Liver (tissue), 9 donors: ENCODE results near the gene RCAN3. TPM values are rescaled to one million over a fixed set of nuclear protein-coding genes. Genes with fewer than 3 reads are reported as not detected.

Experiments
- DNase-seq: peaks from one replicate; pipeline ENCODE4 v3.0.0-alpha.2; 2017; ENCODE audit warnings: low spot score
- H3K27ac ChIP-seq, 2 donors: one replicate each; pipeline ENCODE4 v1.7.0; 2013; ENCODE audit warnings: inconsistent platforms in 2 of 2, low read length in 2 of 2, control low read depth in 1 of 2, low read depth in 1 of 2, mild to moderate bottlenecking in 1 of 2
- H3K27me3 ChIP-seq, 4 donors: one replicate each; pipeline versions ENCODE4 v1.6.1 to v1.7.0; 2013; ENCODE audit warnings: low read length in 3 of 4, inconsistent platforms in 1 of 4, mild to moderate bottlenecking in 1 of 4, moderate library complexity in 1 of 4; ENCODE audit not compliant: control insufficient read depth in 4 of 4, insufficient read depth in 4 of 4
- H3K36me3 ChIP-seq, 4 donors: one replicate each; pipeline versions ENCODE4 v1.6.1 to v1.7.0; 2013; ENCODE audit warnings: low read length in 3 of 4, mild to moderate bottlenecking in 3 of 4, low read depth in 1 of 4, moderate library complexity in 1 of 4; ENCODE audit not compliant: control insufficient read depth in 4 of 4, insufficient read depth in 3 of 4
- H3K4me1 ChIP-seq, 4 donors: one replicate each; pipeline versions ENCODE4 v1.6.1 to v1.7.0; 2013; ENCODE audit warnings: low read length in 3 of 4, mild to moderate bottlenecking in 3 of 4, moderate library complexity in 1 of 4; ENCODE audit not compliant: control insufficient read depth in 4 of 4, insufficient read depth in 4 of 4
- H3K4me3 ChIP-seq, 3 donors: one replicate each; pipeline versions ENCODE4 v1.6.1 to v1.7.0; 2013; ENCODE audit warnings: low read length in 3 of 3, control low read depth in 1 of 3, low read depth in 1 of 3, mild to moderate bottlenecking in 1 of 3
- H3K9ac ChIP-seq, 2 donors: one replicate each; pipeline ENCODE4 v1.7.0; 2013; ENCODE audit warnings: low read length in 2 of 2, mild to moderate bottlenecking in 2 of 2, moderate library complexity in 2 of 2, control low read depth in 1 of 2, low read depth in 1 of 2
- H3K9me3 ChIP-seq, 4 donors: one replicate each; pipeline versions ENCODE4 v1.6.1 to v1.7.0; 2013; ENCODE audit warnings: low read length in 3 of 4; ENCODE audit not compliant: control insufficient read depth in 4 of 4
- ATF3 ChIP-seq: IDR thresholded peaks from 2 replicates; pipeline ENCODE4 v1.6.1; 2016; ENCODE audit warnings: antibody characterized with exemption
- CTCF ChIP-seq: fragments of 150-350 bp; IDR thresholded peaks from 2 replicates; pipeline ENCODE4 v1.5.1; 2017; ENCODE audit warnings: improper control_type of control experiment, low read depth, low read length; ENCODE audit not compliant: missing input control
- EGR1 ChIP-seq, 2 donors: IDR thresholded peaks; 2 replicates each; pipeline ENCODE4 v1.6.1; 2016 to 2018; ENCODE audit warnings: antibody characterized with exemption in 2 of 2, low read depth in 2 of 2
- FOXA1 ChIP-seq: IDR thresholded peaks from 2 replicates; pipeline ENCODE4 v1.6.1; 2016; ENCODE audit warnings: antibody characterized with exemption
- FOXA2 ChIP-seq: IDR thresholded peaks from 2 replicates; pipeline ENCODE4 v1.6.1; 2016; ENCODE audit warnings: antibody characterized with exemption
- GABPA ChIP-seq, 2 donors: IDR thresholded peaks in 1 of 2; conservative IDR thresholded peaks in 1 of 2; 2 replicates each; pipeline ENCODE4 v1.6.1; 2016; ENCODE audit warnings: antibody characterized with exemption in 2 of 2, mild to moderate bottlenecking in 1 of 2, moderate library complexity in 1 of 2
- HNF4G ChIP-seq: IDR thresholded peaks from 2 replicates; pipeline ENCODE4 v1.6.1; 2016; ENCODE audit warnings: antibody characterized with exemption
- JUND ChIP-seq, 2 donors: IDR thresholded peaks; 2 replicates each; pipeline ENCODE4 v1.6.1; 2016; ENCODE audit warnings: antibody characterized with exemption in 2 of 2
- MAX ChIP-seq: IDR thresholded peaks from 2 replicates; pipeline ENCODE4 v1.6.1; 2016; ENCODE audit warnings: antibody characterized with exemption
- NR2F2 ChIP-seq: IDR thresholded peaks from 2 replicates; pipeline ENCODE4 v1.6.1; 2016; ENCODE audit warnings: antibody characterized with exemption
- RAD21 ChIP-seq, 2 donors: IDR thresholded peaks; 2 replicates each; pipeline ENCODE4 v1.6.1; 2016; ENCODE audit warnings: antibody characterized with exemption in 2 of 2, mild to moderate bottlenecking in 2 of 2
- RXRA ChIP-seq, 2 donors: IDR thresholded peaks; 2 replicates each; pipeline ENCODE4 v1.6.1; 2017 to 2018; ENCODE audit warnings: antibody characterized with exemption in 2 of 2, mild to moderate bottlenecking in 1 of 2
- SP1 ChIP-seq: IDR thresholded peaks from 2 replicates; pipeline ENCODE4 v1.6.1; 2018; ENCODE audit warnings: antibody characterized with exemption, mild to moderate bottlenecking
- TAF1 ChIP-seq: conservative IDR thresholded peaks from 2 replicates; pipeline ENCODE4 v1.6.1; 2016; ENCODE audit warnings: antibody characterized with exemption, mild to moderate bottlenecking
- YY1 ChIP-seq: IDR thresholded peaks from 2 replicates; pipeline ENCODE4 v1.6.1; 2016; ENCODE audit warnings: antibody characterized with exemption, mild to moderate bottlenecking
- ZBTB33 ChIP-seq: IDR thresholded peaks from 2 replicates; pipeline ENCODE4 v1.6.1; 2016; ENCODE audit warnings: antibody characterized with exemption
- WGBS: extraction: QIAGEN DNeasy Blood & Tissue Kit; methylation state at CpG from one replicate; pipeline ENCODE4 v1.1.7; 2013; 5-methylcytosine and 5-hydroxymethylcytosine counted together
- polyA plus RNA-seq, 2 donors: library from polyadenylated mRNA; stranded (reverse) in 1 of 2; unstranded in 1 of 2; fragments of 200-250 nt in 1 of 2; fragments of >200 nt in 1 of 2; fragmentation: Nextera tagmentation in 1 of 2; extraction: Ambion mirVana in 1 of 2; gene quantifications; one replicate each; pipeline versions ENCODE4 v1.2.1 to v1.2.3, GENCODE V29; 2013 to 2015
- total RNA-seq, 2 donors: library from RNA; depleted of rRNA; stranded (reverse); fragments of >200 nt; gene quantifications; one replicate each; pipeline ENCODE4 v1.2.3, GENCODE V29; 2014
- donor health status: healthy.
- donor health status: healthy.
- donor health status: healthy.
- donor health status: healthy.
- donor health status: healthy.

Gene RCAN3
- total and polyA plus RNA-seq, 4 donors = 0.97 to 3.1 (median 1.2) TPM

GRCh38 chr1:24564695-24565094, 62.1 kb downstream of the RCAN3 start:
- TF ChIP-seq TAF1 (no peak), HNF4G (no peak), JUND (IDR thresholded peaks at IDR 0.05) (no peak), FOXA1 (no peak), ZBTB33 (no peak)
- H3K4me3 ChIP-seq = no peak overlapping the region
- no peaks in the 10 kb centered on the region for H3K27me3 ChIP-seq
- H3K36me3 ChIP-seq = no peaks in the 10 kb centered on the region
- no peak overlapping the region for H3K9ac ChIP-seq
- H3K9me3 ChIP-seq = no peaks in the 10 kb centered on the region
- H3K27ac ChIP-seq = no peak overlapping the region
- peaks cover 3 to 18% (median 12%) of the 10 kb centered on the region in 4 donors for H3K4me1 ChIP-seq
- 82% methylated on average over 2 of the region's 2 CpGs for WGBS
- DNase-seq = no peak

GRCh38 chr1:24566236-24566867, 63.7 kb downstream of the RCAN3 start:
- H3K4me1 ChIP-seq = peaks cover 3 to 28% (median 20%) of the 10 kb centered on the region in 4 donors
- H3K36me3 ChIP-seq = no peaks in the 10 kb centered on the region
- WGBS = 87% methylated on average over 3 of the region's 3 CpGs
- no peak overlapping the region for H3K27ac ChIP-seq
- DNase-seq = no peak
- H3K4me3 ChIP-seq = no peak overlapping the region
- H3K27me3 ChIP-seq = no peaks in the 10 kb centered on the region
- TF ChIP-seq RXRA (IDR thresholded peaks at IDR 0.05) = no peak
- TF ChIP-seq JUND (IDR thresholded peaks at IDR 0.05) = no peak
- TF ChIP-seq MAX = no peak
- TF ChIP-seq FOXA2 = no peak
- no peak for TF ChIP-seq HNF4G
- TF ChIP-seq RAD21 (IDR thresholded peaks at IDR 0.05) = no peak
- TF ChIP-seq ZBTB33 = no peak
- no peak for TF ChIP-seq EGR1 (IDR thresholded peaks at IDR 0.05; ENCODE audit: low read depth in 2 of 2)
- H3K9me3 ChIP-seq = no peaks in the 10 kb centered on the region
- no peak overlapping the region for H3K9ac ChIP-seq

GRCh38 chr1:24567792-24568388, 65.3 kb downstream of the RCAN3 start:
- H3K9ac ChIP-seq = peak overlapping the region in 1 of 2 donors; percentile 78
- peak; percentile 53 for DNase-seq
- no peaks in the 10 kb centered on the region for H3K27me3 ChIP-seq
- H3K27ac ChIP-seq = peak overlapping the region; percentile 42 to 62
- H3K4me3 ChIP-seq = no peak overlapping the region
- 25% methylated on average over 17 of the region's 17 CpGs for WGBS
- H3K9me3 ChIP-seq = no peaks in the 10 kb centered on the region
- peaks cover 3 to 28% (median 20%) of the 10 kb centered on the region in 4 donors for H3K4me1 ChIP-seq
- no peaks in the 10 kb centered on the region for H3K36me3 ChIP-seq
- TF ChIP-seq NR2F2 (peak; percentile 44), ATF3 (no peak), FOXA1 (peak; percentile 67), SP1 (peak; percentile 93), CTCF (peak; percentile 25), JUND (IDR thresholded peaks at IDR 0.05) (peak; percentile 56 to 89), GABPA (IDR thresholded peaks at IDR 0.05 in 1 of 2, conservative IDR thresholded peaks at IDR 0.05 in 1 of 2) (peak in 1 of 2 donors; percentile 24), YY1 (peak; percentile 60), RXRA (IDR thresholded peaks at IDR 0.05) (peak; percentile 81 to 90), EGR1 (IDR thresholded peaks at IDR 0.05; ENCODE audit: low read depth in 2 of 2) (peak in 1 of 2 donors; percentile 51), HNF4G (peak; percentile 67), FOXA2 (peak; percentile 59)
